GM21786 (cell line): ENCODE results near the gene SLC2A8.

Experiments
- ATAC-seq: cut with Tn5 transposase; IDR thresholded peaks from one replicate; pipeline ENCODE4 v1.9.1; 2021; ENCODE audit not compliant: unreplicated experiment

Gene SLC2A8

GRCh38 chr9:127428348-127428747, 31.4 kb downstream of the SLC2A8 start:
- ATAC-seq: no peak

- ATAC-seq: no peak
Observed at GRCh38 chr9:127430415-127430814, 33.4 kb downstream of the SLC2A8 start.

GRCh38 chr9:127437497-127438264, 40.7 kb downstream of the SLC2A8 start:
- ATAC-seq: no peak

GRCh38 chr9:127438394-127438793, 41.4 kb downstream of the SLC2A8 start:
- no peak for ATAC-seq

GRCh38 chr9:127444283-127444920, 47.4 kb downstream of the SLC2A8 start:
- no peak for ATAC-seq

- ATAC-seq: no peak
Observed at GRCh38 chr9:127444921-127445850, 48.2 kb downstream of the SLC2A8 start.

GRCh38 chr9:127445851-127446712, 49.1 kb downstream of the SLC2A8 start:
- no peak for ATAC-seq

GRCh38 chr9:127446713-127447415, 49.9 kb downstream of the SLC2A8 start:
- no peak for ATAC-seq

- ATAC-seq: no peak
Observed at GRCh38 chr9:127447416-127448111, 50.6 kb downstream of the SLC2A8 start.

GRCh38 chr9:127448112-127448805, 51.3 kb downstream of the SLC2A8 start:
- ATAC-seq: no peak

- no peak for ATAC-seq
Observed at GRCh38 chr9:127449332-127449966, 52.5 kb downstream of the SLC2A8 start.

GRCh38 chr9:127450243-127450760, 53.3 kb downstream of the SLC2A8 start:
- ATAC-seq: no peak

GRCh38 chr9:127450830-127451607, 54.0 kb downstream of the SLC2A8 start, which contains the start of the genes LRSAM1 and RPL12:
LRSAM1 (plus strand) TSS chr9:127451510; CDS start chr9:127454528, 3,018 bp downstream.
RPL12 (minus strand) TSS chr9:127451406; CDS start chr9:127451317, 89 bp downstream.
- ATAC-seq: peak; percentile 62

GRCh38 chr9:127451608-127451857, 54.6 kb downstream of the SLC2A8 start:
- peak; percentile 10 for ATAC-seq

GRCh38 chr9:127451858-127452656, 55.1 kb downstream of the SLC2A8 start:
- ATAC-seq: no peak

- no peak for ATAC-seq
Observed at GRCh38 chr9:127452691-127453090, 55.7 kb downstream of the SLC2A8 start.
